ENCODE results near the gene AGPAT2.

Gene AGPAT2

DNA sequence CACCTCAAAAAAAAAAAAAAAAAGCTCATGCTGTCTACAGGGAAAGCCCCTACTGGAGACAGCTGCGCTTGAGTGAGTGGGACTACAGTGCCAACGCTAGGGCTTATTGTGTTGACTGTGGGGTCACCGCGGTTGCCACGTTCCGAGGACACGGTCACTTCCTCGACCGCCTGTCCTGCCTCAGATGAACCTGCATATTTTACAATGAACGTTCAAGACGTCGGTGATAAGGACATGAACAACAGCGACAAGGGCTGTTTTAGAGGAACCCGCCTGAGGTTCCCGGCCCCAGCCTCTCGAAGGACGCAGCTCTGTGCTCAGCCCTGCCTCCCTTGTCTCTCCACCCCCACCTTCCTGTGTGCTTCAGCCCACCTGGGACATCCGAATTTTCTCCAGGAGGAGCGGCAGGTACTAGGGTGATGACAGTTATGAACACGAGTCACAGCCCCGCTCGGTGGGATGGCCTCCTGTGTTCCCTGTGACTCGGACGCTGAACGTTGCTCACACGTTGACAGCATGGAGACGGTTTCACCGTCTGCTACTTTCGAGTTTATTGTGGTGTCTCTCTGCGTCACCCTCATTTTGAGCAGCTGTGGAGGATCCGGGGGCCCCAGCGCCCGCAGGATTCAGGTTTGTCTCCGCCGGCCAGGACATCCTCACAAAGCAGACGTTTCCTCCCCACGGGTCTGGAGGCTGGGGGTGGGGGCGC, 13.9 kb upstream of the AGPAT2 start:
- peak; percentile 18 for DNase-seq (ENCODE audit: low read depth)

DNA sequence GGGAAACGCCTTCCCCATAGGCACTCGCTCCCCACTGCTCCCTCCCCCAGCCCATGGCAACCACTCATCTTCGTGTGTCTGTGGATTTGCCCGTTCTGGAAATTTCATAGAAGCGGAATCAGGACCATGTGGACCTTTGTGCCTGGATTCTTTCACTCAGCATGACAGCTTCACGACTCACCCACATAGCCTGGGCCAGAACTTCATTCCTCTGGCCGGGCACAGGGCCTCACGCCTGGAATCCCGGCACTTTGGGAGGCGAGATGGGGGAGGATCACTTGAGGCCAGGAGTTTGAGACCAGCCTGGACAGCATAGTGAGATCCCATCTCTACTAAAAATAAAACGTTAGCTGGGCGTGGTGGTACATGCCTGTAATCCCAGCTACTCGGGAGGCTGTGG, 13.0 kb upstream of the AGPAT2 start:
- no peak for DNase-seq (ENCODE audit: low read depth)

DNA sequence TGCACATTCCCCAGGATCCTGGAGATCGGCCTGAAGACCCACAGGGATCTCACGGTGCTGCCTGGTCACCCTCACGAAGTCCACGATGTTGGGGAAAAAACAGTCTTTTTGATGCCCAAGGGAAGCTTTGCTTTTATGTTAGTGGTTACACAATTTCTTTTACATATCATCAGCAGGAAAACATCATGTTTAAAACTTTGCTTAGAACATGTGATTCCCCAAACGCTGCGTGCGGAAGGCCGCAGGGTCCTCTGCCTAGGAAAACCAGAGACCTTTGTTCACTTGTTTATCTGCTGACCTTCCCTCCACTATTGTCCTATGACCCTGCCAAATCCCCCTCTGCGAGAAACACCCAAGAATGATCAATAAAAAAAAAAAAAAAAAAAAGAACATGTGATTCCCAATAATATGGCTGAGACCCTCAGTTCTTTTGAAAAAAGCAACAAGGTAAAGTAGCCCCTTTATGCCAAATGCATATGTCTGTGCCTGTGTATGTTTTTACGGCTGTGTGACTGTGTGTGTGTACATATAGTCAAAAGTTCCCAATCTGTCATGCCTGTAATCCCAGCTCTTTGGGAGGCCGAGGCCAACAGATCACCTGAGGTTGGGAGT, 11.5 kb upstream of the AGPAT2 start:
- DNase-seq (ENCODE audit: low read depth), result no peak

DNA sequence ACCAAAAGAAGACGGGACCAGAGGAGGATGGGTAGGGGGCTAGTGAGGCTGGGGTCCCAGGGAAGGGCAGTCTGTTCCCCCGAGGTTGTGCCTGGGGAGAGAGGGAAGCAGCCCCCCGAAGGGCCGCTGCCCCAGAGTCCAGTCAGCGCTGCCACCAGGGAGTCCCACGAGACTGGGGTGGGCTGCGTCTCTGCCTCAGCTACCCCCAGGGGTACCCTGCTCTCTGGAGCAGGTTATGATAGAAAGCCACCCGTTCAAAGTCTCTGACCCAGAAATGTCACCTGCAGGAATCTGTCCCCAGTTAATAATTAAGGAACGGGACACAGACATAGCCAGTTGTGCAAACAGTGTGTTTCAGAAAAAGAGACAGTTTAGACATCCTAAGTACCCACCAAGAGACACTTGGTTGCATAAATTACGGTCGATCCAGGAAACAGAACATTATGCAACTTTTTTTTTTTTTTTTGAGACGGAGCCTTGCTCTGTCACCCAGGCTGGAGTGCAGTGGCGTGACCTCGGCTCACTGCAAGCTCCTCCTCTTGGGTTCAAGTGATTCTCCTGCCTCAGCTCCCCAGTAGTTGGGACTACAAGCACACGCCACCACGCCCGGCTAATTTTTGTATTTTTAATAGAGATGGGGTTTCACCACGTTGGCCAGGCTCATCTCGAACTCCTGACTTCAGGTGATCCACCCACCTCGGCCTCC, 10.7 kb upstream of the AGPAT2 start:
- no peak for DNase-seq (ENCODE audit: low read depth)

DNA sequence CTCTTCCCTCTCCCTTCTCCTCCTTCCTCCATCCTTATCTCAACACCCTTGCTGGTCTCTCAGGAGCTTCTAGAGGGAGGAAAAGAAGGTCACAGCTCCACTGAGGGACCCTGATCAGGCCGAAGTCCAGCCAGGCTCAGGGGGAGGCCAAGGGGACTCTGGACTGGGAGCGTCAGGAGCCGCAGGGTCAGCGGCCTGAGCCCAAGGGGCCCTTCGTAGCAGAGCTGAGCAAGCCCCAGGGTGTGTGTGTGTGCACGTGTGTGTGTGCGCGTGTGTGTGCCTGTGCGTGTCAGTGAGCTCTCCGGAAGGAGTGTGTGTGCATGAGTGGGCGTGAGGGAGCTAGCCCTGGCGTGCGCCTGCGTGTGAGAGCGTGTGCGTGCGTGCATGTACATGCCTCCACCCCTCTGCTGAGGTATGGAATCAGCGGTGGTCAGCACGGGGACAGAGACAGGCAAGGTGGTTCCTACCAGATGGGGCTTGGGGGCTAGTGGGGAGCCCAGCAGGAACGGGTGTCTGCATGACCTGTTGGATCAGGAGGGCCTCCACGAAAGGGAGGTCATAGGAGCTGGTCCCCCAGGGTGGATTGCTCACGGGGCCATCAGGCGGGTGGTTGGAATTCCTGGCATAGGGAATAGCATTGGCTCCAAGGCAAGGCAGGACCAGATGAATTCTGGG, 10.0 kb upstream of the AGPAT2 start:
- DNase-seq (ENCODE audit: low read depth), result no peak

DNA sequence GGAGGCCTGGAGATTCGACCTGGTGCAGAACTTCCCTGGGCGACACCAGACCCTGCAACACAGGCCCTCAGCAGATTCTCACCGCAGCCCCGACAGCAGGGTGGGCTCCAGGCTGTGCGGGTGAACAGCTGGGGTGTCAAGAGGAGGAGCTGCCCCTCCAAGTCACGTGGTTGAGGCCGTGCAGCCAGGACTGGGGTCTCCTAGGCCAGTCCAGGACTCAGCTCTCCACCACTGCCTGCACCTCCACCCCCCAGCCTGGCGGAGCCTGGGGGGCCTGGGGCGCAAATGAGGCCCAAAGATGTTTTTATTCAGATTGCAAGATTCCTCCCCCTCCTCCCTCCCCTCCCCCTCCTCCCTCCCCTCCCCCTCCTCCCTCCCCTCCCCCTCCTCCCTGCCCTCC, 9.2 kb upstream of the AGPAT2 start:
- no peak for DNase-seq (ENCODE audit: low read depth)

DNA sequence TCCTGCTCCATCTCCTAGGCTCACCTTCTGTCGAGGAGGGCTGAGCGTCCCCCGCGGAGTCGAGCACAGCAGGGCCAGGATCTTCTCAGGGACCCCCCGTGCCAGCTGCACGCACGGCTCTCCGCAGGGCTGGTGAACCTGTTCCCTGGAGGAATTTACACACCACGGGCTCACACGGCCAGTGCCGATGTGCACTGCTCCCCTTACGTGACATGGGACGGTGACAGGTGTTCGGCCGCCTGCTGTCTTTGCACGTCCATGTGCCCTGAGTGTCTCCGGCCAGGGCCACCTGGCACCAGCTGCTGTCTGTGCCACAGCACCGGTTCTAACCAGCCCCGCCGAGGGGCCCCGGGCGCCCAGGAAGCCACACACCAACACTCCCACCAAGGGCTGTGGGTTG, 8.7 kb upstream of the AGPAT2 start:
- no peak for DNase-seq (ENCODE audit: low read depth)

DNA sequence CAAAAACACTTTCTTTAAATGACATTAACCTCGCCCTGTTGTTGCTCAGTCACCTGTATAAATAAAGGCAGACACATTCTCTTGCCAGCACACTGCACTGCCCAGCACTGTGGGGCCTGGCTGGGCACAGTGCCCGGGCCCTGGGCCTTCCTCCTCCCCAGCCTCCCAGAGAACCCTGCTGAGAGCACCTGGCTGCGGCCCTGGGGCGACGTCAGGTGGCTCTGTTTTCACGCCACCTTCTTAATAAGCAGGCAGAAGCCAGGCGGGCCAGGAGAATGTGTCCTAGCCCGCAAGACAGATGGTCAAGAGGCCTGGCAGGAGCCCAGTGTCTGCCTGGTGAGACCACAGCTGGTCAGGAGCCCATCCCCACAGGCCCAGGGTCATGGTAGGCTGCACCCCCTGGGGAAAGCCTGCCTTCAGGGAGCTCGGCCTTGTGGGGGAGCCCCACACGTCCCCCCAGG, 8.2 kb upstream of the AGPAT2 start:
- DNase-seq (ENCODE audit: low read depth), result no peak

DNA sequence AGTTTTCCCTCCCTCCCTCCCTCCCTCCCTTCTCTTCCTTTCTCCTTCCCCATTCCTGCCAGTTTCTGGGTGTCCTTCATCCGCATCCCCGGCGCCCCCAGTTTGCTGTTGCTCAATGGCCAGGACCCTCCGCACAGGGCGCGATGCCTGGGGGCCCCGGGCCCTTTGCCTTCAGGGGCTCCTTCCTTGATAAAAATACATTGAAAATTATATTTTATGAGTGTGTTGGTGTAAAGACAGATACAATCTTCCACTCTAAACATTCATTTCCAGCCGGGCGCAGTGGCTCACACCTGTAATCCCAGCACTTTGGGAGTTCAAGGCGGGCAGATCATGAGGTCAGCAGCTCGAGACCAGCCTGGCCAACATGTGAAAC, 7.6 kb upstream of the AGPAT2 start:
- no peak for DNase-seq (ENCODE audit: low read depth)

DNA sequence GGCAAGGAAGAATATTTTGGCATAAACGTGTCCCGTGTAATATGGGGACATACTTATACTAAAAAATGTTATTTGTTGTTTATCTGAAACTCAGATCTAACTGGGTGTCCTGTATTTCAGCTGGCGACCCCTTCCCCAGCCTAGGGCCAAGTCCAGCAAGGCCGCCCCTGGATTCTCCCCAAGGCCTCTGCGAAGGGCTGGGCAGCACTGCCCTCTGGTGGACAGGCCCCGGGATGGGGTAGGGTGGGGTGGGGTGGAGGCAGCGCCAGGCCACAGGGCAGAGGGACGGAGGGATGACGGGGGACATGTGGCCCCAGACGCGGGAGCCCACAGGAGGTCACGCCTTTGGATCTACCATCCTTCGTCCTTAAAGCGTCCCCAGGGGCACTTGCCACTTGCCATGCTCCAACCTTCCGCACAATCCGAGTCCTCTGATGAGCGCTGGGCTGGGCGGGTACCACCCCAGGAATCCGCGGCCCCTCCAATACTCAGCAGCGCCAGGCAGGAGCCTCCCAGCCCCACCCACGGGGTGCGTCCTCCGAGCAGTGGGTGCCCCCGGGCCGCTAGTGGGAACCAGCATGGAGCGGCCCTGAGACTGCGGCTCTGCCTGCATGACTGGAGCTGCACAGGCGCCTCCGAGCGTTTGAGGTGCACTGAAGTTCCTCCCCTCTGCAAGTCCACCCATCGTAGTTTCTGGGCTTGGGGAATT, 7.1 kb upstream of the AGPAT2 start:
- no peak for DNase-seq (ENCODE audit: low read depth)

DNA sequence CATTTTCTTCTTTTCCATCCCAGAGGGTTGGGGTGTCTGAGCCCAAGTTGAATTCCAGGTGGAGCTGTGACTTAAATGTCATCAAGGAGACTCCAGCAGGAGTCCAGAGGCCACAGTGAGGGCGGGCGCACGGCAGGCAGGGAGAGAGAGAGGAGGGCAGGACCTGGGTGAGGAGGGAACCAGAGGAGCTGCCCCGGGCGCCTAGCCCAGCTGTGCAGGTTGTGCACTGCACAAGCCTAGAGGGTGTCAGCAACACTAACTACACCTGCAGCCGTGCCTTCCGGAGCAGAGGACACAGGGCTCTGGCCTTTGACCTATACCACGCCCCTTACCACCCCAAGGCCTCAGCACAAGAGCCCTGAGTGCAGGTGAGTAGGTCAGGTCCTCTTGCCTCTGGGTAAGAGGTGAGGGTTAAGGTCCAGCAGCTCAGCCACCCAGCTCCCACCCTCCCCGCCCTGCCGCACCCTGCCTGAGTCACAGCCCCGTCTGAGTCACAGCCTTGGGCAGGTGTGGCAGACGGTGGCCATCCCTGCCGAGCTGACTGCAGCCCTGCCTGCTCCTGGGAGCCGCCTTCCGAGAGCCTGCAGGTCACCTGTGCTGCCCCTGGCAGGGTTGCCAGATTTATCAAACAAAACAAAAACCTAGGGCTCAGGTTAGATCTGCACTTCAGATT, 6.4 kb upstream of the AGPAT2 start:
- DNase-seq (ENCODE audit: low read depth), result no peak

DNA sequence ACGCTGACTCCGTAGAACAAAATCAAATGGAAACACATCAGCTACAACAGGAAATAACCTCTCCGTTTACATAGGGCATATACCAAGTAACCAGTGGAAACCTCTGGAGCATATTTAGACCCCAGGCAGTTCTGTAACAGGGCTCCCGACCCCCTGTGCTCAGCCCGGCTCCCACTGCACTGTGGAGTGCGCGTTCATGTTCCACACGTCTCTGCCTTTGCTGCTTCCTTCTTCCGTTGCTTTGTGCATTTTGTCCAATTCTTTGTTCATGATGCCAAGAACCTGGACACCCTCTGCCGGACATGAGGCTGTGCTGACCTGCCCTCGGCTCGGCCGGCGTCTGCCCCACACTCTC, 5.9 kb upstream of the AGPAT2 start:
- DNase-seq (ENCODE audit: low read depth), result no peak

DNA sequence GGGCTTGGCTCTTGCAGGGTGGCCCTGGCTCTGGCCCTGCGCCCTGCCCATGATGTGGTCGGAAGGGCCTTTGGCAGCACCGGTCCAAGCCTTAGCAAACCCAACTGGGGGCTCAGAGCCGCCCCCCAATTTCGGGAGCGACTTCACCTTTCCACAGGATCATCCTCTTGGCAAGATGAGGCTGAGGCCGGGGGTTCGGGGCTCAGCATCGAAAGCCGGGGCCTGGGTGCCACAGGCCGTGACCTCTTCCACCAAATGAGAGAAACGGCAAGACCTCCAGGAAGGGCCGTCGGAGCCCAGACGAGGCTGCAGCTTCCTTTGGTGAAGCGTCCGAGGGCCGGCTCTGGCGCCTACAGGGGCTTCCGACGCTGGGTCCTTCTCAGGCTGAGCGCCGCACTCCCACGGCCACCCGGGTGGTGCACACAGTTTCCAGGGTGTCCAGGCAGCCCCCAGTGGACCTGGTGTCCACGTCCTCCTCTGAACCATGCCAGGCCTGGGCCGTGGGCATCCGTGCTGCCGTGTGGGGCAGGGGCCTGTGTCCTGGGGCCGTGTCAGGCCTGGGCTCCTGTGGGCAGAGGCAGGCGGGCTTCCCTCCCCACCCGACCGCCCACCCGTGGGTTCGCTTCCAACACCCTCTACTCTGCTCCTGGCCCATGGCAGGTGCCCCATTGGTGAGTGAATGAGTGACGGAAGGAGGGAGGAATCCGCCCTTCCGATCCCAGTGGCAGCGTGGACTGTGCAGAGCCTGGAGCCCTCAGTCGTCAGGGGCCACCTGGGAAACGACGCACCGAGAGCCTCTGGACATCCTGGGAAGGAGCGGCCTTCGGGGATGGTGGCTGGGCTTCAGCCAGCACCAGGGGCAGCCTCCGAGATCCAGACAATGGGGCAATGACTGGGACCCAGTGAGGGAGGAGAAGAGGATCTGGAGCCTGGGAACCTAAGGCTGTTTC, 5.2 kb upstream of the AGPAT2 start:
- no peak for DNase-seq (ENCODE audit: low read depth)

DNA sequence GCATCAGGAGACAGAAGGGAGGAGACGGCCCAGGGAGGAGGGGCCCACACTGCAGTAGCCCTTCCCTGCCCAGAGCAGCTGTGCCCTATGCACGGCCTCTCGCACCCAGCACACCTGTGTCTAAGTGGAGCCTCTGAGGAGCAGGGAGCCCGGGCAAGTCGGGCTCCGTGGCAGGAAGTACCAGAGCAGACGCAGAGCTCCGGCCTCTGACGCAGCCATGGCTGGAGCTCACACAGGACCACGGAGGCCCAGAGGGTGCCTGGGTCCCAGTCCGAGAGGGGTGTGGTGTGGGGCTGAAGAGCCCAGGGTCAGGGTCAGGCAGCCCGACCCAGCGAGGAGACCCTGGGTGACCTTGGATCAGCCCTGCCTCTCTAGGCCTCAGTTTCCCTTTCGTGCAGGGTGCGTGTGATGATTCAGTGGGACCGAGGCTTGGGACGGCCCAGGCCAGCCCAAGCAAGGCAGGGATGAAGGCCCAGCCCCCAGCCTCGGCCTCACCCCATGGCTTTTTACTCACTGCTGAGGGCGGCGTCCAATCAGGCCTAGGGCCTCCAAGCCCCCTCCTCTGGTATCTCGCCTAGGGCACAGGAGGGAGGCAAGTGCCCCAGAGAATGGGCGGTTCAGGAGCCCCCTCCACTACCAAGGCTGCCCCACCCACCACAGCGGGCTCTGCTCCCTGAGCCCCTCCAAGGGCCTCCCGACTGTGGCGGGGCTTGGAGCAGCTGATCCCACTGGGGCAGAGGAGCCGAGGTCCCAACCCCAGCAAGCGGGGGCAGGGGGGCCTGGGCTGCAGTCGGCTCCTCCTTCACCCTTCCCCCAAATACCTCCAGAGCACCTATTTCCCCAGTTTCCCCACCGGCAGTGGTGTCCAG, 4.3 kb upstream of the AGPAT2 start:
- no peak for DNase-seq (ENCODE audit: low read depth)

DNA sequence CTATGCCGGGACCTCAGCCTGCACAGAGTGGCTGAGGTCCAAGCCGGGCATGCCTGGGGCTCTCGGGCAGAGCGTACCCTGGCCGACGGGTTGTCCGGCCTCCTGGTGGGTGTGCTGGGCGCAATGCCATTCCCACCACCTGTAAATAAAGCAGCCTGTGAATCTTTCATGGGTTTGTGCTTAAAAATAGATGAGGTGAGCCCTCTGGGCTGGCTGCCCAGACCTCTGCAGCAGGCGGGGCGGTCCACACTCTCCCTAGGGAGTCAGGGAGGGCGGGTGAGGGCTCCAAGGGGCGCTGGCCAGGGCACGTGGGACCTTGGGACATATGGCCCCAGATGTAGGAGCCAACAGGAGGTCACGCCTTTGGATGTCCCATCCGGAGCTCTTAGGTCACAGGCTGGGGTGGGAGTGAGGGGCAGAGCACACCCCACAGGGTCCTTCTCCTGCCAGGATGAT, 3.6 kb upstream of the AGPAT2 start:
- DNase-seq (ENCODE audit: low read depth), result no peak

DNA sequence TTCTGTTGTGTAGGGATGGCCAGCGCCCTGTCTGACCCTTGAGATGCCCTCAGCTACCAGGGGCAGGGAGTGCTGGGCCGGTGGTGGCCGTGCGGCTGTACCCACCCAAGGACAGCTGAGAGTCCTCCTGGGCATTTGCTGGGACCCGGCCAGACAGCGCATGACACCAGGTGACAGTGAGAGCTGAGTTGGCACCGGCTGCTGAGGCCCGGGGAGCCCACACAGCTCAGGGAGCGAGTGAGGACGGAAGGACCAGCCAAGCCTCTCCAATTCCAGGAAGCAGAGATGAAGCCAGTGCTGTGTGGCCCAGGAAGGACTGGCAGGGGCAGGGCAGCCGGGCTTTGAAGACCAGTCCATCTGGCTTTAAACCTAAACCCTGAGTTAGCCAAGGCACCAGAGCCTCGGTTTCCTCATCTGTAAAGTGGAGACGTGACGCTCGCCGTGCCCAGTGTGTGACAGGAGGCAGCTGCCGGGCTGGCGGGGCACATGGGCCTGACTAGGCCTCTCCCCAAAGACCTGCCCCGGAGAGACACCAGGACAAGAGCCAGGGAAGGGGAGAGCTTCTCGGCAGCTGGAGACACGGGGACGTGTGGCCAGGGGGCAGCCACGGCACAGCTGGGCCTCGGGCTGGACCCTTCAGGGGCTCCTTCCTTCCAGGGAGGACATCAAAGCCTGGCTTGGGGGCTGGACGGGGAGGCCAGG, 3.0 kb upstream of the AGPAT2 start:
- no peak for DNase-seq (ENCODE audit: low read depth)

DNA sequence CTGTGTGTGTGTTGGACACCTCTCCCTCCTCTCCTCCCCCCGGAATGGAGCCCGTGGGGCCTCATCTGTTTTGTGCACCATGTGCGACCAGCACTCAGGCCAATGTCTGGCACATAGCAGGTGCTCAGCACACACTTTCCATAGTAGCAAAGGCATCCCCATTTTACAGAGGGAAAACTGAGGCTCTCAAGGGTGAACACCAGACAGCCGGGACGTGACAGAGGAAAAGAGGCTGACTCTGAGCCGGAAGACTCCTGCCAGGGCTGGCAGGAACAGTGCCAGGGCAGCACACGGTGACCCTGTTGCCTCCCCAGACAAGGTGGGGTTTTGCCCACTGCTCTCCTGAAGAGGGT, 1.8 kb upstream of the AGPAT2 start:
- no peak for DNase-seq (ENCODE audit: low read depth)

DNA sequence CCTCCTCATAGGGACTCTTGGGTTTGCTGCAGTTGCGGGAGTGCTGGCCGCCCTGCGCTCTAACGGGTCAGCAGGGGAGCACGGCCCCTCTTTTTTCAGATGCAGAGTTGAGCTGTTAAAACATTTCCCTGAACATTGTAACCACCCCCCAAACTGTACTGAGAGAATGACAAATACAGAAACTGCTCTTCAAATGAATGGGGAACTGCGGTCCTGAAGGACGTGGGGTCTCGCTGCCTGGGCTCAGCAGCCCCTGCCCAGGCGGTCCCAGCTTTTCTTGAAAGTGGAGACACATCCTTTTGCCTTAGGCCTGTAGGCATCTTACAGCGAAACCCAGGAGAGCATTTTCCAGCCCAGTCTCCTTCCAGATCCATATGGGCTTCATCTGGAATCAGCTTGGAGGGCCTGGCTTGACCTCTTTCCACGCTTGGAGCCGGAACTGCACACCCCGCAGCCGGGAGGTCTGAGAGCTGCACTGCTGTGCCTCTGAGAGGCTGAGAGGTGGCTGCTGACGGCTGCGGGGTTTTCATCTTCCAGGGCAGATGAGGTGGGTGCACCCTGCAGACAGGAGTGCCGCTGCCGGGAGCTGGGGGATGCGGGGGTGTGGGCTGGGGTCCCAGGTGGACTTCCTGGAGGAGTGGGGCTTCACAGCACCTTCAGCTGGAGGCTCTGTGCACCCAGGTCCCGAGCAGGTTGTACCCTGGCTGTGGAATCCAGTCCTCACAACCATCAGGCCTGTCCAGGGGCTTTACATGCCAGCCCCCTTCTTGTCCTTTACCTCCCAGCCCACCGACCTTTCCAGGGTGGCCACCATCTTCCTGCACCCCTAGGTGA, 1.2 kb upstream of the AGPAT2 start:
- no peak for DNase-seq (ENCODE audit: low read depth)

Measured in activated T-helper 1 cell treated with Interleukin-2 at 50 U/mL for 16 hours (primary cell).